ENCODE data around the gene DCTN3. TPM values are rescaled to one million over a fixed set of nuclear protein-coding genes. Genes with fewer than 3 reads are reported as not detected.

DCTN3 gene
- total RNA-seq, 1 donor from 2014 or later, result 79.5 TPM

GRCh38 chr9:34627716-34628655 lies 7.7 kb upstream of the DCTN3 start:
- DNase-seq (ENCODE audit: low spot score), result no peak

DNA sequence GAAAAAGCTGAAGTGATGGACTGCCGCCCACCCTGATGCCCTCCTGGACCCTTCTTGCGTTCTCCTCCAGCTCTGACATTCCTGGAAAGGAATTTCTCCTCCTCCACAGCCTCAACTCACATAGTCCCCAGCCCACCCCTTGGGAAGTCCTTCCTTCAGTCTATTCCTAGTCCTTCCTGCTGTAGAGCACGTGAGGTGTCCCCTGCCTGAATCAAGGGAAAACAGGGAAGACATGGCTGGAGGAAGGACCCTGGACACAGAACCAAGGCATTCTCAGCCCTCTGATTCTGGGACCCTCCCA lies 4.8 kb upstream of the DCTN3 start:
- Mint-ChIP-seq H3K4me1 (ENCODE audit: low read depth) (peaks cover 19% of the 10 kb centered on the region), H3K36me3 (ENCODE audit: low read depth) (no peaks in the 10 kb centered on the region), H3K4me3 (ENCODE audit: unreplicated experiment) (no peak overlapping the region), H3K9me3 (ENCODE audit: low read depth) (no peaks in the 10 kb centered on the region), H3K27me3 (ENCODE audit: low read depth) (peaks cover 41% of the 10 kb centered on the region), H3K27ac (ENCODE audit: unreplicated experiment) (no peak overlapping the region)
- DNase-seq (ENCODE audit: low spot score), result no peak
- TF ChIP-seq, protein P1, sequence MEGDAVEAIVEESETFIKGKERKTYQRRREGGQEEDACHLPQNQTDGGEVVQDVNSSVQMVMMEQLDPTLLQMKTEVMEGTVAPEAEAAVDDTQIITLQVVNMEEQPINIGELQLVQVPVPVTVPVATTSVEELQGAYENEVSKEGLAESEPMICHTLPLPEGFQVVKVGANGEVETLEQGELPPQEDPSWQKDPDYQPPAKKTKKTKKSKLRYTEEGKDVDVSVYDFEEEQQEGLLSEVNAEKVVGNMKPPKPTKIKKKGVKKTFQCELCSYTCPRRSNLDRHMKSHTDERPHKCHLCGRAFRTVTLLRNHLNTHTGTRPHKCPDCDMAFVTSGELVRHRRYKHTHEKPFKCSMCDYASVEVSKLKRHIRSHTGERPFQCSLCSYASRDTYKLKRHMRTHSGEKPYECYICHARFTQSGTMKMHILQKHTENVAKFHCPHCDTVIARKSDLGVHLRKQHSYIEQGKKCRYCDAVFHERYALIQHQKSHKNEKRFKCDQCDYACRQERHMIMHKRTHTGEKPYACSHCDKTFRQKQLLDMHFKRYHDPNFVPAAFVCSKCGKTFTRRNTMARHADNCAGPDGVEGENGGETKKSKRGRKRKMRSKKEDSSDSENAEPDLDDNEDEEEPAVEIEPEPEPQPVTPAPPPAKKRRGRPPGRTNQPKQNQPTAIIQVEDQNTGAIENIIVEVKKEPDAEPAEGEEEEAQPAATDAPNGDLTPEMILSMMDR (IDR thresholded peaks at IDR 0.05), result no peak

More at GRCh38 chr9:34627716-34628655, 7.7 kb upstream of the DCTN3 start:
- H3K4me1 Mint-ChIP-seq (ENCODE audit: low read depth), result peaks cover 11% of the 10 kb centered on the region
- TF ChIP-seq, protein P1 (IDR thresholded peaks at IDR 0.05), result no peak
- no peaks in the 10 kb centered on the region for H3K36me3 Mint-ChIP-seq (ENCODE audit: low read depth)
- H3K9me3 Mint-ChIP-seq (ENCODE audit: low read depth), result no peaks in the 10 kb centered on the region
- peak overlapping the region; percentile 19 for H3K27ac Mint-ChIP-seq (ENCODE audit: unreplicated experiment)
- peak overlapping the region; percentile 64 for H3K4me3 Mint-ChIP-seq (ENCODE audit: unreplicated experiment)
- peaks cover 55% of the 10 kb centered on the region for H3K27me3 Mint-ChIP-seq (ENCODE audit: low read depth)

DNA sequence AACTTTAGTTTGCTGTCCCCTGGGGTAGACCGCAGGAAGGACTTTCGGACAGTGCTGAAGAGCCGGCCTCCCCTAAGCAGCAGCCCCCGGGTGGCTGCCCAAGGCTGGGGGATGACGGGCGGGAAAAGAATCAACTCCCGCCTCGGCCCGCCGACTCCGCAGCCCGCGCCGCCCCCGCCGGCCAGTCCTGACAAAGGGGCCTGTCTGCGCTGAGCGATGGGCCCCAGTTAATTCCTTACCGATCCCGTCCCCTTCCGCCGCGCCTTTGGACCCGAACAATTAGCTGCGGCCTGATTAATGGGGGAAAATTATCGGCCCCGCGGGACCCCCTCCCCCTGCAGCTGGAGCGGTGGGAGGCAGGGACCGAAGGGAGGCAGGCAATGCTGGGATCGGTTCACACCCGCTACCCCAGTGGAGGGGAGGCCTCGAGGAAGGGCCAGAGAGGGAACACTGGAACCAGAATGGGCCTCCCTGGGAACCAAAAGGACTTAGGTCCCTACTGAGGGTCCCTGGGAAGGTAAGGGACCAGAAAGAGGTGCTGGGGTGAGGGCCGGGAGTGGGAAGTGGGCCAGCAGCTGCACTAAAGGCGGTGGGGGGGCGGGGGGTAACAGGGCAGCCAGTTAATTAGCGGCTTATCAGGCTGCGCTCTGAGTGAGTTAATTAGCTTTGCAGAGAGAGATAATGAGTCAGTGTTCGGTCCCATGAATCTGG lies 4.3 kb upstream of the DCTN3 start:
- no peak overlapping the region for H3K27ac Mint-ChIP-seq (ENCODE audit: unreplicated experiment)
- TF ChIP-seq, protein P1 (IDR thresholded peaks at IDR 0.05), result no peak
- DNase-seq (ENCODE audit: low spot score), result no peak
- H3K4me3 Mint-ChIP-seq (ENCODE audit: unreplicated experiment), result no peak overlapping the region
- H3K4me1 Mint-ChIP-seq (ENCODE audit: low read depth), result peaks cover 24% of the 10 kb centered on the region
- no peaks in the 10 kb centered on the region for H3K36me3 Mint-ChIP-seq (ENCODE audit: low read depth)
- H3K27me3 Mint-ChIP-seq (ENCODE audit: low read depth), result peaks cover 36% of the 10 kb centered on the region
- H3K9me3 Mint-ChIP-seq (ENCODE audit: low read depth), result no peaks in the 10 kb centered on the region

- peaks cover 28% of the 10 kb centered on the region for H3K4me1 Mint-ChIP-seq (ENCODE audit: low read depth)
- peaks cover 29% of the 10 kb centered on the region for H3K27me3 Mint-ChIP-seq (ENCODE audit: low read depth)
- no peak overlapping the region for H3K4me3 Mint-ChIP-seq (ENCODE audit: unreplicated experiment)
- H3K27ac Mint-ChIP-seq (ENCODE audit: unreplicated experiment), result no peak overlapping the region
- no peaks in the 10 kb centered on the region for H3K36me3 Mint-ChIP-seq (ENCODE audit: low read depth)
- DNase-seq (ENCODE audit: low spot score), result no peak
- no peaks in the 10 kb centered on the region for H3K9me3 Mint-ChIP-seq (ENCODE audit: low read depth)
- TF ChIP-seq, protein P1 (IDR thresholded peaks at IDR 0.05), result no peak
These were observed 3.3 kb upstream of the DCTN3 start for GRCh38 chr9:34623374-34624235.

DNA sequence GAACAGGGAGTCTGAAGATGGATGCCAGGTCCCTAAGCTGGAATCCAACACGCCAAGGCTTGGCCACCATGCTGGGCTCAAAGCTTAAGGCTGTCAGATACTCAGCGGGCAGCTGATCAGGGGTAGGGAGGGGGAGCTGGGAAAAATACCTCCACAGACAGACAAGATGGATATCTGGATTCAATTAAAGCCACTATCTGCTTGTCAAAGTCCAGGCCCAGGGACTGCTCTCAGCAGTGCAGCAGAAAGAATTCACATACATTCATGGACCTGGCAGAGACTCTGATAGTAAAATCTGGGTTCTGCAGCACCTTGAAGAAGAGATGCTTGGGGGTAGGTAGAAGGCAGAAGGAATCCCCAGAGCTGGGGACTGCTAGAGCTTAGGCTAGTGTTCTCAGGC lies 5.2 kb downstream of the DCTN3 start:
- H3K27ac Mint-ChIP-seq (ENCODE audit: unreplicated experiment), result no peak overlapping the region
- H3K27me3 Mint-ChIP-seq (ENCODE audit: low read depth), result no peaks in the 10 kb centered on the region
- TF ChIP-seq, protein P1 (IDR thresholded peaks at IDR 0.05), result no peak
- no peak overlapping the region for H3K4me3 Mint-ChIP-seq (ENCODE audit: unreplicated experiment)
- no peaks in the 10 kb centered on the region for H3K9me3 Mint-ChIP-seq (ENCODE audit: low read depth)
- no peak for DNase-seq (ENCODE audit: low spot score)
- H3K4me1 Mint-ChIP-seq (ENCODE audit: low read depth), result peaks cover 34% of the 10 kb centered on the region
- H3K36me3 Mint-ChIP-seq (ENCODE audit: low read depth), result peaks cover 8% of the 10 kb centered on the region

All from chondrocyte (in vitro differentiated cells).